Activated CD4-positive, alpha-beta T cell treated with anti-CD3 and anti-CD28 coated beads, Interleukin-2, Interleukin-6, amounts not matched to agents 100 ng/mL and 50 ng/mL, durations not matched to agents 16 hours and 8 hours (primary cell): ENCODE measurements around the gene PLEKHN1.
"Not testable (repeated sequence)": the region's sequence is repeated elsewhere in the genome, so short reads cannot be mapped to it uniquely, and the experiment has no call there.

Source experiments
- DNase-seq: peaks from one replicate; pipeline ENCODE4 v3.0.0-alpha.2; 2020

PLEKHN1 gene

DNA sequence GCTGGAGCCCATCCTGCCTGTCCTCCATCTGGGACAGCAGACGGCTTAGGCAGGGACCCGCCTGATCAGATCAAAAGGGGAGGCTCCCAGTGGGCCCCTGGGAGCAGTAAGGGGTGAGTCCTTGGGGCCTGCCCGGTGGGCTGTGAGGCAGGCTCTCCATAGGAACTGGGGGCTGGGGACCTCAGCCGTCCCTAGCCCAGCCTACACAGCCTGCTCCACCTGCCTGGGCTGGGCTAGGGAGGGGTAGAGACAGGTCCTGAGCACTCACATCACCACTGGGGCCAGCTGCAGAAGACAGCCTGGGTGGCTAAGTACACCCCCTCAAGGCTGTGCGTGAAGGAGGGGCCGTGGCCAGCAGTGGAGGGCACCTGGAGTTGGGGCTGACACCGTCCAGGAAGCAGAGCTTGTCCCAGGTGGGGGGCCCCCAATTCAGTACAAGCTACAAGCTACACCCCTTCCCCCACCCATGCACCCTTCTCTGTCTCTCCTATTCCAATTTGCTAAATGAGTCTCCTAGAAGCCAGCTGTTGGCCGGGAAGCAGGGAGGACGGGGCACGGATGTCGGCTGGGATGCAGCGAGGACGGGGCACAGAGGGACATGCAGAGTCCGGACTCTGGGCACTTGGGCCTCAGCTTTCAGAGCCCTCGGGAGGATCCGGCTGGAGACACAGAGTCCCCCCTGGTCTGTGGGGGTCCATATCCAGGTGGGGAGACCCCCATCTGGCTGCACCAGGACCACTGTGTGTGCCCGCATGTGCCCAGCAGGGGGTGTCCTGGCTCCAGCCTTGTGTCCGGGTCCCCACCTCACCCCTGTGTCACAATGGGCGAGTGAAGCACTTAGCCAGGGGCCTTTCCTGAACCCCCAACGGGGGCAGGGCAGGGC, 48.8 kb downstream of the PLEKHN1 start:
- no peak for DNase-seq

- not testable (repeated sequence) for DNase-seq
Measured at GRCh38 chr1:1017397-1018320, 51.4 kb downstream of the PLEKHN1 start.

GRCh38 chr1:1018321-1018685, 52.0 kb downstream of the PLEKHN1 start:
- DNase-seq = not testable (repeated sequence)

GRCh38 chr1:1019122-1019999, 53.1 kb downstream of the PLEKHN1 start:
- peak; percentile 86 for DNase-seq

DNA sequence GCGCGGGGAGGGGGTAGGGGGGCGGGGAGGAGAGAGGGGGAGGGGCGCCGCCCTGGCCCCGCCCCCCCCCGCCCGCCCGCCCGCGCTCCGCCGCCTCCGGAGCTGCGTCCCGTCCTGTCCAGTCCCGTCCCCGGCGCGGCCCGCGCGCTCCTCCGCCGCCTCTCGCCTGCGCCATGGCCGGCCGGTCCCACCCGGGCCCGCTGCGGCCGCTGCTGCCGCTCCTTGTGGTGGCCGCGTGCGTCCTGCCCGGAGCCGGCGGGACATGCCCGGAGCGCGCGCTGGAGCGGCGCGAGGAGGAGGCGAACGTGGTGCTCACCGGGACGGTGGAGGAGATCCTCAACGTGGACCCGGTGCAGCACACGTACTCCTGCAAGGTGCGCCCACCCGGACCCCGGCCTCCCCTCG, 53.7 kb downstream of the PLEKHN1 start, which contains the start of gene AGRN:
TSS of gene AGRN (plus strand) at position 121 of the 405 bp plus-strand sequence. CDS start at position 174, 53 bp downstream.
- DNase-seq = no peak

GRCh38 chr1:1020415-1021009, 54.2 kb downstream of the PLEKHN1 start:
- no peak for DNase-seq

DNA sequence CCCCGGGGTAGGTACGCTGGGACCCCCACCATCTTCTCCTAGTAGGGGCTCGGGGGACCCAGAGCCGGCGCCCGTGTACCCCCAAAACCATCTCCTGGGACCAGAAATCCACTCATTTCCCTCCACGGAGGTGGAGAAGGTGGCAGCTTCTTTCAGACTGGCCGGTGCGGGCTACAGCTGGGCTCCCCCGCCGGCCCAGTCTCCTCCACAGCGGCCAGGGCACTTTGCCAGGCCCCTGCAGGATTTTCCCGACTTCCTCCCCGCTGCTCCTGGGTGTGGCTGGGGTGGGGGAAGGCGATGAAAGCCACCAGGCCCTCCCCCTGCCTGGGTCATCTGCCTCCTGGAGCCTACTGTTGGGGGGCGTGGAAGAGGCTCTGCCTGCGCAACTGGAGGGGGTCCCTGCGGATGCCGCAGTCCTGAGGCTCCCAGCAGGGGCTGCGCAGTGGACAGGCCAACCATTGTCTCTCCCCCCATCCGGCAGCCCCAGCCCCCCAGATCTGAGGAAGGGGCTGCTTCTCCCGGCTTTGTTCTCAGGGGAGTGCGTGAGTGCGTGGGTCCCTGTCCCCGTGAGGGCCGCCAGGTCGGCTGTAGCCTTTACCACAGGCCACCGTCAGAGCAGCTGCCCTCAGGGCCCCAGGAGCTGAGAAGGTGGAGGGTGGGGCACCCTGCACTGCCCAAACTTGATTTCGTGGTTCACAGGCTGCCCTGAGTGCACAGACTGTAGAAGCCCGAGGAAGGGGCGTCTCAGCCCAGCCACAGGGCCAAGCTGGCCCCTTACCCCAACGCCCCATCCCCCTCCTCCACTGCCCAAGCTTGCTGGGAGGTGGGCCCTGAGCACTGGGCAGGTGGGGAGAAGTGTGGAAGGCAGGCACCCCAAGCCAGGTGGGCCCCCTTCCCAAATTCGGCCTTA, 55.0 kb downstream of the PLEKHN1 start:
- no peak for DNase-seq

DNA sequence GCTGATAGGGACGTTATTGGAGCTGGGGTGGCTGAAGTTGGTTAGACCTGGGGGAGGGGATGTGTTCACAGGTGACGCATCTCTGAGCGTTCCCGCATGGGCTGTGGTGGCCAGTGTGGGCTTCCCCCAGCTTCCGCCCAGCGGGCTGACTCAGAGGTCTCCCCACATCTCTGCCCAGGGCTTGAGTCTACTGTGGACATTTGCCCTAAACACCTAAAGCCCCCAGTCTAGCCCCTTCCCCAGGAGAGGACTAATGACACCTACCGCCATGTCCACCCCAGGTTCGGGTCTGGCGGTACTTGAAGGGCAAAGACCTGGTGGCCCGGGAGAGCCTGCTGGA, 55.6 kb downstream of the PLEKHN1 start:
- DNase-seq = no peak

DNA sequence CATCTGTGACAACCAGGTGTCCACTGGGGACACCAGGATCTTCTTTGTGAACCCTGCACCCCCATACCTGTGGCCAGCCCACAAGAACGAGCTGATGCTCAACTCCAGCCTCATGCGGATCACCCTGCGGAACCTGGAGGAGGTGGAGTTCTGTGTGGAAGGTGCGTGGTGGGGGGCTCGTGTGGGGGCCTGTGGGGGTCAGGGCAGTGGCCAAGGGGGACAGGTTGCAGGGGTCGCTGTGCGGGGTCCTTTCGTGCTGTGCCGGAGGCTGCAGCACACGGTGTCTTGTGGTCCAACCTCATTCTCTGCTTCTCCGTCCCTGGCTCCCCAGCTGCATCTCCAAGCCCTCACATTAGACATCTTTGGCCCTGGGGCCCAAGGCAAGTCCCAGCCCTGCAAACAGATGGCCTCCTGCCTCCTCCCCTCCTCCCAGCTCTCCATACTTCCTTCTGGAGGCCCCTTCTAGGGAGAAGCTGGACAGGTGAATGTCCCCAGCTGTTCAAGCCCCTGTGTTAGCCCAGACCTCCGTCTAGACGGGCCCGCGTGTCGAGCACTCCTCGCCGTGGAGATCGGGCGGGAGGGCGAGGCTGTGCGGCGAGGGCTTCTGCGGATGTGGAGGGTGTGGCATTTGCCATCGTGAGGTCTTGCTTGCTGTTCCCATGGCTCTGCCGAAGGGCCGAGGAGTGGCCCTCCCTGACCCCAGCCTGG, 56.2 kb downstream of the PLEKHN1 start:
- DNase-seq = no peak

GRCh38 chr1:1023700-1024099, 57.4 kb downstream of the PLEKHN1 start:
- no peak for DNase-seq

DNA sequence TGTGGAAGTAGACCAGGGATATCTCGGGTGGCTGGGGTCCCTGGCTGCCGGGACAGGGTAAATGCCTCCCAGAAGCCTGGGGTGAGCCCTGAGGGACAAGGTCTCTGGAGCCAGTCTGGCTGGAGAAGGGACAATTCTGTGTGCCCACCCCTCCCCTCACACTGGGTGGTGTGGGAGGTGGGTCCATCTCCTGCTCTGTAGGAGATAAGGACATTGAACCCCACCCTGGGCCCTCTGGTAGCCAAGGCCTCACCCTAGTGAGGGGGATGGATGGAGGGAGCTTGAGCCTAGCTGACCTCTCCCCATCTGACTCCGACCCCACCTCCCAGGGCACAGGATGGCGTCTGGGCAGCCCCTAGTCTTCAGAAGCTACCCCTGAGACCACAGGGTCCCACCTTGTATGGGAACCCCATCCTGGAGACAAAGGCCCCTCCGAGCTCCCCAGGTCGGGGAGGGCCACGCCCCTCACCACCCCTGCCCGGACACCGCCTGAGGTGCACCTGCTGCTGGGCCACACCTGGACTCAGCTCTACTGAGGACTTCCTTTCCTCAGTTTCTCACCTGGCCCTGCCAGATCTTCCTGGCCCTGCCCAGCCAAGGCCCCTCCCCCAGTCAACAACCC, 58.0 kb downstream of the PLEKHN1 start:
- DNase-seq = no peak

DNA sequence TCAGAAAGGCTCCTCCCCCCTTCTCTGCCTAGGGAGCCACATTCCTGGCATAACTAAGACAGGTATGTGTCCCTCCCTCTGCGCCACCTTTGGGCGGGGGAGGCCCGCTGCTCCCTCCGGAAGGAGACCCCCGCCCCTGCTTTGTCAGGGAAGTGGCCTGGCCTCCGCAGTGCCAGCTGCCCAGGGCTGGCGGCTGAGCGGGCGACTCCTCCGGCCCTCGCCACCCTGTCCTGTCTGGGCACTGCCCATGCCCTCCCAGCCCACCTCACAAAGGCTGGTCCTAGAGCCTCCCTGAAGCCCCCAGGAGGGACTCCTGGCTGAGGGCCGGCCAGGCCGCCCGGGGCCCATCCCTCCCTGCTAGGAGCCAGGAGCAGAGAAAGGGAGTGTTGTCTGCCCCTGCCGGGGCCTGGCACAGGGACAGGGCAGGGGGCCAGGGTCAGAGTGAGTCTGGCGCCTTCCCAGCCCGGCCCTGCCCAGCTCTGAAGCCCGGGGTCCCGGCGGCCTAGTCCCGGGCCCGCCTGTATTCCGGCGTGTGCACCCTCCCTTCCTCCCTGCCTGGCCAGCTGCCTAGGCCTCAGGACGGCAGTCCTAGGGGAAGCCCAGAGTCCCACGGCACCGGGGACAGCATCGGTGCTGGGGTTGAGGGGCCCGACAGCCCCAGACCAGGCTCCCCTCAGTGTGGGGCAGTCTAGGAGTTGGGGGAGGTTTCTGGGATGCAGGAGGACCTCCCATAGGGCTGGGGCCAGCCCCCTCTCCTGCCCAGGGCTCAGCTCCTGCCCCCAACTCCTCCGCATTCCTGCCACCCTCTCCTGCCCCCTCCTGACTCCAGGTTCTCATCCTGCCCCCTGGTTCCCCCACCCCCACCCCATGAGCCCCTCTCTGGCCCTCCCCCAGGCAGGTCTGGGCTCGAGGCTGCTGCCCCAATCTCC, 58.8 kb downstream of the PLEKHN1 start:
- no peak for DNase-seq
